Measurements from ENCODE around the gene ULBP3. TPM values are rescaled to one million over a fixed set of nuclear protein-coding genes. Genes with fewer than 3 reads are reported as not detected.

The ULBP3 gene
- total RNA-seq (2022): 8.1 and 8.5 TPM in 2 replicates
- Bru-seq, nascent RNA: percentile 44 among the genes with signal in this experiment
- percentile 49 among the genes with signal in this experiment for BruChase-seq, experiment 1, labeled RNA remaining after a 2-hour chase
- BruChase-seq, experiment 2, labeled RNA remaining after a 6-hour chase: percentile 61 among the genes with signal in this experiment
- long read RNA-seq, partial matches to known transcripts: 0 of 4 reads
- long read RNA-seq, other reads (novel, unspliced or antisense): 0 of 4 reads

GRCh38 chr6:150068720-150069648 is at the start of gene ULBP3:
TSS of gene ULBP3 (minus strand) at chr6:150069121. CDS start at chr6:150069066, 55 bp downstream.
- Mint-ChIP-seq H3K4me1 (ENCODE audit: low read depth, unreplicated experiment) (peaks cover 7% of the 10 kb centered on the region), H3K27ac (ENCODE audit: unreplicated experiment) (peak within 1 kb of the TSS; percentile 44), H3K4me3 (ENCODE audit: unreplicated experiment) (peak within 1 kb of the TSS; percentile 80), H3K9me3 (ENCODE audit: unreplicated experiment) (no peaks in the 10 kb centered on the region), H3K36me3 (ENCODE audit: insufficient read depth, unreplicated experiment) (no peaks in the 10 kb centered on the region), H3K27me3 (ENCODE audit: insufficient read depth, unreplicated experiment) (no peaks in the 10 kb centered on the region)
- TF ChIP-seq, protein P1, sequence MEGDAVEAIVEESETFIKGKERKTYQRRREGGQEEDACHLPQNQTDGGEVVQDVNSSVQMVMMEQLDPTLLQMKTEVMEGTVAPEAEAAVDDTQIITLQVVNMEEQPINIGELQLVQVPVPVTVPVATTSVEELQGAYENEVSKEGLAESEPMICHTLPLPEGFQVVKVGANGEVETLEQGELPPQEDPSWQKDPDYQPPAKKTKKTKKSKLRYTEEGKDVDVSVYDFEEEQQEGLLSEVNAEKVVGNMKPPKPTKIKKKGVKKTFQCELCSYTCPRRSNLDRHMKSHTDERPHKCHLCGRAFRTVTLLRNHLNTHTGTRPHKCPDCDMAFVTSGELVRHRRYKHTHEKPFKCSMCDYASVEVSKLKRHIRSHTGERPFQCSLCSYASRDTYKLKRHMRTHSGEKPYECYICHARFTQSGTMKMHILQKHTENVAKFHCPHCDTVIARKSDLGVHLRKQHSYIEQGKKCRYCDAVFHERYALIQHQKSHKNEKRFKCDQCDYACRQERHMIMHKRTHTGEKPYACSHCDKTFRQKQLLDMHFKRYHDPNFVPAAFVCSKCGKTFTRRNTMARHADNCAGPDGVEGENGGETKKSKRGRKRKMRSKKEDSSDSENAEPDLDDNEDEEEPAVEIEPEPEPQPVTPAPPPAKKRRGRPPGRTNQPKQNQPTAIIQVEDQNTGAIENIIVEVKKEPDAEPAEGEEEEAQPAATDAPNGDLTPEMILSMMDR (IDR thresholded peaks at IDR 0.05; ENCODE audit: insufficient read depth in 1 of 2, low read depth in 1 of 2, low read length in 1 of 2, severe bottlenecking in 1 of 2, unreplicated experiment in 1 of 2): peak; percentile 48 to 86
- ChIA-PET CTCF (interaction anchor here (0.6 to 1.3 kb wide), 3 partner anchors 12 to 316 kb away, joined by 3 to 6 read pairs (median 3); no protein-coding TSS in a partner anchor), POLR2A (interaction anchor here (0.5 kb wide), 1 partner anchor 26 kb away, joined by 4 read pairs; no protein-coding TSS in a partner anchor)
- no TSS peak for BruUV-seq (replicated peaks)
- Histone ChIP-seq H3K4me3 (ENCODE audit: low read depth, low read length) (peak within 1 kb of the TSS; percentile 66), H3K27me3 (replicated peaks; ENCODE audit: control insufficient read depth, insufficient read depth, low read length) (no peaks in the 10 kb centered on the region), H3K4me1 (no peaks in the 10 kb centered on the region; the same call in 1 of the 2 replicates), H3K36me3 (ENCODE audit: control insufficient read depth, insufficient read depth, low read length) (no peaks in the 10 kb centered on the region), H3K9me3 (no peaks in the 10 kb centered on the region)
- intact Hi-C loops (cut with micrococcal nuclease; ENCODE audit: unreplicated experiment): loop anchor here (5.0 kb wide), 2 partner anchors 52 to 137 kb away; no protein-coding TSS in a partner anchor
- peak; percentile 91 to 93 for DNase-seq

DNA sequence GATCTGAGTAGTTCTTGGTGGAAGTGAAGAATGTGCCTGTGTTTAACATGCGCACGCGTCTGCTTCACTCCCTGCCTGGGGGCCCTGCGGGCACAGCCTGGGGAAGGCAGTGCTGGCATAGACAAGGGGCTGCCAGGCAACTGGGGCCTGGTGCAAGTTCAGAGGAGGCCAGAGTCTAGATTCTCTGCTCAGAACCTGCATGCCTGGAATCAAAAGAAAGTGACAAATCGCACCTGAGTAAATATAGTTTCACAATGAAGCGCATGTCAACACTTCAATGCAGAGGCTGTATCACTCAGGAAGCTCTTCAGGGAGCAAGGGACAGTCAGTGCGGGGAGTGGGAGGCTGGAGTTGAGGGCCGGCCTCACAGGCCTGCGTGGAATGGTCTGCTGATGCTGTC is 49.7 kb upstream of the ULBP3 start:
- ChIA-PET POLR2A (no interaction called here), CTCF (no interaction called here)
- Mint-ChIP-seq H3K27me3 (ENCODE audit: insufficient read depth, unreplicated experiment) (no peaks in the 10 kb centered on the region), H3K9me3 (ENCODE audit: unreplicated experiment) (no peaks in the 10 kb centered on the region), H3K27ac (ENCODE audit: unreplicated experiment) (peak overlapping the region; percentile 73), H3K36me3 (ENCODE audit: insufficient read depth, unreplicated experiment) (no peaks in the 10 kb centered on the region), H3K4me3 (ENCODE audit: unreplicated experiment) (no peak overlapping the region), H3K4me1 (ENCODE audit: low read depth, unreplicated experiment) (peaks cover 11% of the 10 kb centered on the region)
- TF ChIP-seq, protein P1 (IDR thresholded peaks at IDR 0.05; ENCODE audit: insufficient read depth in 1 of 2, low read depth in 1 of 2, low read length in 1 of 2, severe bottlenecking in 1 of 2, unreplicated experiment in 1 of 2): no peak
- peaks cover 16% of the 10 kb centered on the region; the same call in 1 of the 2 replicates for H3K4me1 ChIP-seq
- H3K36me3 ChIP-seq (ENCODE audit: control insufficient read depth, insufficient read depth, low read length): no peaks in the 10 kb centered on the region; the same call in 1 of the 2 replicates
- BruUV-seq (replicated peaks): no TSS peak
- no peak overlapping the region for H3K4me3 ChIP-seq (ENCODE audit: low read depth, low read length)
- no peaks in the 10 kb centered on the region for H3K9me3 ChIP-seq
- no peaks in the 10 kb centered on the region for H3K27me3 ChIP-seq (replicated peaks; ENCODE audit: control insufficient read depth, insufficient read depth, low read length)
- DNase-seq: peak; percentile 45 to 64
- intact Hi-C loops (cut with micrococcal nuclease; ENCODE audit: unreplicated experiment): no loop called here

DNA sequence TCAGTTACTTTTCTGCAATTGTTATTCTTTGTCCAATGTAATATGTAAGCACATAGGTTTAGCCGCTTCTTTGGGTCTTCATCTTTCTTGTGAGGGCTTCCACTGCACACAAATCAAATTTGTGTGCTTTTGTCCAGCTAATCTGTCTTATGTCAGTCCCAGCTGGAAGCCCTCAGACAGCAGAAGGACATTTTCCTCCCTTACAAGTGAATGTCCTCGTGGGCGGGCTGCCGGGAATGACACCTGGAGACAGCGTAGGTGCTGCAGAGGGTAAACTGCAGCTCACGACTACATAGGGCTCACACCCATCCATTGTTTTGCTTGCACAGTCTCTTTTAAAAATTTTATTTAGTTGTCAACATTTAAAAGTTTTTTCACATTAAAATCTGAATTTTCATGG is 49.3 kb upstream of the ULBP3 start:
- Mint-ChIP-seq H3K9me3 (ENCODE audit: unreplicated experiment) (no peaks in the 10 kb centered on the region), H3K27me3 (ENCODE audit: insufficient read depth, unreplicated experiment) (no peaks in the 10 kb centered on the region)
- POLR2A ChIA-PET: no interaction called here

More for the DNA sequence above, 49.3 kb upstream of the ULBP3 start:
- BruUV-seq (replicated peaks): no TSS peak
- peaks cover 11% of the 10 kb centered on the region for H3K4me1 Mint-ChIP-seq (ENCODE audit: low read depth, unreplicated experiment)
- TF ChIP-seq, protein P1 (IDR thresholded peaks at IDR 0.05; ENCODE audit: insufficient read depth in 1 of 2, low read depth in 1 of 2, low read length in 1 of 2, severe bottlenecking in 1 of 2, unreplicated experiment in 1 of 2): no peak
- H3K36me3 ChIP-seq (ENCODE audit: control insufficient read depth, insufficient read depth, low read length): no peaks in the 10 kb centered on the region; the same call in 1 of the 2 replicates
- no peak overlapping the region for H3K4me3 Mint-ChIP-seq (ENCODE audit: unreplicated experiment)
- peak overlapping the region; percentile 73 for H3K27ac Mint-ChIP-seq (ENCODE audit: unreplicated experiment)
- no peaks in the 10 kb centered on the region for H3K27me3 ChIP-seq (replicated peaks; ENCODE audit: control insufficient read depth, insufficient read depth, low read length)
- no peak overlapping the region for H3K4me3 ChIP-seq (ENCODE audit: low read depth, low read length)
- DNase-seq: no peak
- CTCF ChIA-PET: no interaction called here
- no peaks in the 10 kb centered on the region for H3K36me3 Mint-ChIP-seq (ENCODE audit: insufficient read depth, unreplicated experiment)
- intact Hi-C loops (cut with micrococcal nuclease; ENCODE audit: unreplicated experiment): no loop called here
- H3K4me1 ChIP-seq: peaks cover 16% of the 10 kb centered on the region; the same call in 1 of the 2 replicates
- H3K9me3 ChIP-seq: no peaks in the 10 kb centered on the region

All from Caco-2 (cell line).